ENCODE data around the gene ACBD3. TPM values are rescaled to one million over a fixed set of nuclear protein-coding genes. Genes with fewer than 3 reads are reported as not detected.
A peak's percentile ranks its signal among the peaks of the same experiment; 100 is the strongest.
"Not testable (repeated sequence)": the region's sequence is repeated elsewhere in the genome, so short reads cannot be mapped to it uniquely, and the experiment has no call there.

Gene ACBD3
- total RNA-seq, 8 experiments from 2014 or later = 30.9 to 79.1 (median 56.0) TPM

DNA sequence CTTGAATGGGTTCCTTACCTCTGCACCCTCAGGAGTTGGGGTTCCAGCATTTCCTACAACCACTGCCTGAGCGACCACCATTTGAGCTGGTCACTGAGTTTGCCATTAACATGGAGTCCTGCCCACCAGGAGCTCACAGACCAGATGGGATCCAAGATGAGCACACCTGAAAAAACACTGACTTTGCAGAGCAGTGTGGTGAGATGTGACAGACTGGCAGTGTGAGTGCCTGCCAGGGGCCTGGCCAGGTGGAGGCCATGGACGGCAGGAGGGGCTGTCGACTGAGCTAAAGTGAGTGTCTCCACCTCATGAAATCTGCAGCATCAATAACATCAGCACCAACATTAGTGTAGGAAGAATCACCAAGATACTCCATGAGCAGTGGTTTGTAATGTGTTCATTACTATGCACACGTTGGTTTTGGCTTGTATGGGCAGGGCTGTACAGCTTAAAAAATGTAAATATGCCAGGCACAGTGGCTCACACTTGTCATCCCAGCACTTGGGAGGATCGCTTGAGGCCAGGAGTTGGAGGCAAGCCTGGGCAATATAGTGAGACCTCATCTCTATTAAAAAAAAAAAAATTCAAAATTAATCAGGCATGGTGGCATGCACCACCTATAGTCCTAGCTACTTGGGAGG is 24.8 kb upstream of the ACBD3 start:
- H3K4me3 ChIP-seq = no peak overlapping the region
- 17 to 91% (median 80%) methylated on average over 1 to 5 of the region's 5 CpGs; no CpG with 5 or more reads in 2 of the 10 experiments for WGBS, 10 experiments
- no peak overlapping the region for H3K27ac ChIP-seq
- no peaks in the 10 kb centered on the region for H3K4me1 ChIP-seq (replicated peaks in 1 of 2)
- in situ Hi-C loops (cut with MboI; ENCODE audit: low pct_unique_long_range_greater_than_20kb in 2 of 9, low sequenced_read_pairs in 9 of 9, unreplicated experiment in 9 of 9) = no loop called here
- ATAC-seq (replicated peaks in 6 of 8) = peak in 3 of 8 experiments; percentile 73 to 94 (median 87)

DNA sequence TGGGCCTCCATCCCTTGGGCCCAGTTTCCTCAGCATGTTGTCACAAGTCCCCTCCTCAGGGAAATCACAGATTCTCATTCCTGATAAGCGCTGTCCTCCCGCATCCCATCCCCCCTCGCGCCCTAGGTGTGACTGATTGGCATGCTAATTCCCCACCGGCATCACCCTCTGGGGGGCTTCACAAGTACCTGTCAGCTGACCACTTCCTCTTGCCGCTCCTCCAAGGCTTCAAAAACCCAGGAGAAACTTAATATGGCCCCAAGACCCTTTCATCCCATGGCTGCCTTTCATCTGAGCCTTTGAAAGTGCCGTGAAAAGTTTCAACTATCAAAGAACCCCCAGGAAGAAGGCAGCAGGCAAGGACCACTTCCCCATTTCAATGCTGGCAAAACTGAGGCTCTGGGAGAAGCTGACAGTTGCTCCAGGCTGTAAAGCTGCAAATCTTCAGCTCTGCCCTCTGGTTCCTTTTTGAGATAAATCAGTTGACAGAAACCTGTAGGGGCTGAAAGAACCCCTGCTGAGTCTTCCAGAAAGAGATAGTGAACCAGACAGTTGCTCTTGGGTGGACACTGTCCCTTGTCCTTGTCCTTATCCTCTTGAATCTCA is 24.1 kb upstream of the ACBD3 start:
- in situ Hi-C loops (cut with MboI; ENCODE audit: low pct_unique_long_range_greater_than_20kb in 2 of 9, low sequenced_read_pairs in 9 of 9, unreplicated experiment in 9 of 9) = no loop called here
- Histone ChIP-seq H3K4me1 (replicated peaks in 1 of 2) (no peaks in the 10 kb centered on the region), H3K4me3 (no peak overlapping the region), H3K27ac (no peak overlapping the region)
- ATAC-seq (replicated peaks in 6 of 8) = no peak
- WGBS, 10 experiments = 20 to 86% (median 51%) methylated on average over 1 to 7 of the region's 7 CpGs; no CpG with 5 or more reads in 4 of the 10 experiments

DNA sequence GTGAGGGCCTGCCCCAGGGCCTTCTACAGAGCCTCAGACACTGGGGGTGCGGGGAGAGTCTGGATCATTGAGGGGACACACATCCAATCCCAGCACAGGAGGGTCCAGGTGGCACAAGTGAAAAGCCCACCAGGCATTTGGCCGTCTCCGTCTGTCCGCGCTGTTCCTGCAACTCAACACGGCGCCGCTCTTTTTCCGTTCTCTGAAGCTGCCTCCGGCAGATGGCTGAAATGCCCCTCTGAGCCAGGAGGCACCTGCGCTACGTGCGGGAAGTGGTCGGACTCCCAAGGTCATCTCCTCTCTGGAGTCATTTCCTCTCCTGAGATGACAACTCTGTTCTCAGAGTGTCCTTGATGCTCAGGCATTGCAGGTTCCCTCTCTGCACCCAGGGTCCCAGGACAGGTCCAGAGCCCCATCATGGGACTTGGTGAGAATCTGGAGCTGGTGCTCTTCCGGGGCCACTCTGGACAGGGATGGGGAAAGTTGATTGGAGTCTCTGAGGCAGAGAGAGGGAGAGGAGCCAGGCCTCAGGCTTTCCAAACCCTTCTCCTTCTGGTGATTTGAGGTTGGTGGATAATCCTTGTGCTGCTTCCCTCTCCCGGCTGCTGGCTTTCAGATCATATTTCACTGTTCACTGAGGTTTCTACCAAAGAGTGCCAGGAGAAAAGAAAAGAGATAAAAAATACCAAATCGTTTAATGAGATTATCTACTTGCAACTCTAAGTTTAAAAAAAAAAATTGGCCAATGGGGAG is 22.9 kb upstream of the ACBD3 start:
- in situ Hi-C loops (cut with MboI; ENCODE audit: low pct_unique_long_range_greater_than_20kb in 2 of 9, low sequenced_read_pairs in 9 of 9, unreplicated experiment in 9 of 9) = no loop called here
- no peak overlapping the region for H3K4me3 ChIP-seq
- H3K27ac ChIP-seq = no peak overlapping the region
- no peaks in the 10 kb centered on the region for H3K4me1 ChIP-seq (replicated peaks in 1 of 2)
- ATAC-seq (replicated peaks in 6 of 8) = no peak
- 6 to 91% (median 52%) methylated on average over 1 to 16 of the region's 17 CpGs for WGBS, 10 experiments

- H3K4me3 ChIP-seq = no peak overlapping the region
- H3K4me1 ChIP-seq (replicated peaks in 1 of 2) = no peaks in the 10 kb centered on the region
- 73 to 100% (median 91%) methylated on average over 1 to 5 of the region's 5 CpGs; no CpG with 5 or more reads in 3 of the 10 experiments for WGBS, 10 experiments
- in situ Hi-C loops (cut with MboI; ENCODE audit: low pct_unique_long_range_greater_than_20kb in 2 of 9, low sequenced_read_pairs in 9 of 9, unreplicated experiment in 9 of 9) = no loop called here
- no peak for ATAC-seq (replicated peaks in 6 of 8)
- no peak overlapping the region for H3K27ac ChIP-seq
Measured at GRCh38 chr1:226207048-226207447, 20.5 kb upstream of the ACBD3 start.

- Histone ChIP-seq H3K4me3 (no peak overlapping the region), H3K27ac (no peak overlapping the region), H3K4me1 (replicated peaks in 1 of 2) (no peaks in the 10 kb centered on the region)
- no peak for ATAC-seq (replicated peaks in 6 of 8)
- in situ Hi-C loops (cut with MboI; ENCODE audit: low pct_unique_long_range_greater_than_20kb in 2 of 9, low sequenced_read_pairs in 9 of 9, unreplicated experiment in 9 of 9) = no loop called here
Measured at GRCh38 chr1:226204198-226204597, 17.7 kb upstream of the ACBD3 start.

DNA sequence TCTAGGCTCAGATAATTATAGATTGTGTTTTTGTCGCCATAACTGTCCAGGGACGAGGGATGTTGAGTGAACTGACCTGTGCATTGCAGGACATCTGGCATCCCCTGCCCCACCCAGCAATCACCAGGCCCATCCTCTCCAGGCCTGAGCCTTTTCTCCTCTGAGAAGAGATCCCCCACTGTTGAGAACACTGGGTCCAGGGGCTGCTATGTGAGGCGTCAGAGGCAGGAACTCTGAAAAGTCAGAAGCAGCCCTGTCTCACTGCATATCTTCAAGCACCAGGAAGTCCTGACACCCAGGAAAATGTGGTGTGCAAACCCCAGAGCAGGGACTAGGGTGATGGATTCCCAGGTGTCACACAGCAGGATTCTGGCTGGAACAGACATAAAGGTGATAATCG is 17.1 kb upstream of the ACBD3 start:
- WGBS, 10 experiments = 0 to 60% (median 35%) methylated on average over 2 to 4 of the region's 4 CpGs; no CpG with 5 or more reads in 4 of the 10 experiments
- H3K4me3 ChIP-seq = no peak overlapping the region
- ATAC-seq (replicated peaks in 6 of 8) = peak in 4 of 8 experiments; percentile 27 to 79 (median 72)
- no peaks in the 10 kb centered on the region for H3K4me1 ChIP-seq (replicated peaks in 1 of 2)
- H3K27ac ChIP-seq = no peak overlapping the region
- in situ Hi-C loops (cut with MboI; ENCODE audit: low pct_unique_long_range_greater_than_20kb in 2 of 9, low sequenced_read_pairs in 9 of 9, unreplicated experiment in 9 of 9) = no loop called here

DNA sequence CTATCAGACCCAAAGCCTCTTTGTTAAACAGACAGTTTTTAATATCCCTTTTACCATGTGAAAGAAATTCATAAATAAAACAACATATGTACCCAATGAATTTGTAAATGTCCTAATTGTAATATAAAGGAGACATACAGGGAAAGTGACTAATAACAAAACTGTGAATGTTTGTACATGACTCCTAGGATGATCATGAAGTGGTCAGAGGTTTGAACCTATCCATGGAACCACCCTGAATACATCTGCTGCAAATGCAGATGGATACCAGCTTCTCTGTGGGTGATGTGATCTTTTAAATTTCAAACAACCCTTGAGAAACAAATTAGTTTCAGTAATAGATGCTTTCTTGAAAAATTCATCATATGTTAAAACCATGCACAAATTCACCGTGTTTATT is 16.7 kb upstream of the ACBD3 start:
- 0 to 100% (median 29%) methylated on average over 1 of the region's 1 CpG; no CpG with 5 or more reads in 2 of the 10 experiments for WGBS, 10 experiments
- no peak overlapping the region for H3K4me3 ChIP-seq
- H3K27ac ChIP-seq = no peak overlapping the region
- no peaks in the 10 kb centered on the region for H3K4me1 ChIP-seq (replicated peaks in 1 of 2)
- ATAC-seq (replicated peaks in 6 of 8) = peak in 4 of 8 experiments; percentile 37 to 96 (median 90)
- in situ Hi-C loops (cut with MboI; ENCODE audit: low pct_unique_long_range_greater_than_20kb in 2 of 9, low sequenced_read_pairs in 9 of 9, unreplicated experiment in 9 of 9) = no loop called here

GRCh38 chr1:226202666-226203065 is 16.1 kb upstream of the ACBD3 start:
- H3K4me1 ChIP-seq (replicated peaks in 1 of 2); in situ Hi-C loops (cut with MboI; ENCODE audit: low pct_unique_long_range_greater_than_20kb in 2 of 9, low sequenced_read_pairs in 9 of 9, unreplicated experiment in 9 of 9); ATAC-seq (replicated peaks in 6 of 8); H3K4me3 ChIP-seq; H3K27ac ChIP-seq: not testable (repeated sequence)
- 88 to 100% (median 96%) methylated on average over 1 to 6 of the region's 6 CpGs; no CpG with 5 or more reads in 2 of the 10 experiments for WGBS, 10 experiments

DNA sequence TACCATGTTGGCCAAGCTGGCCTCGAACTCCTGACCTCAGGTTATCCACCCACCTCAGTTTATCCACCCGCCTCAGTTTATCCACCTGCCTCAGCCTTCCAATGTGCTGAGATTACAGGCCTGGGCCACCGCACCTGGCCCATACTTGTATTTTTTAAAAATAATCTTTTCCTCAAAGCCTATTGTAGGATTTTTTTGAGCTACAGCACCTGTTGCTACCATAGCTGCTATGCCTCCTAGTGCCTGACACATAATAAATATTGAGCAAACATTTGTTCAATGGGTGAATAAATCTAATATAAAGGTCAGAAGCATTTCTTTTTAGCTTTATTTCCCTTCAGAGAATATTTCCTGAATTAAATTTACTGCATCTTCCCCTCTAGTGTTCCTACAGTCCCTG is 15.7 kb upstream of the ACBD3 start:
- Histone ChIP-seq H3K4me3 (no peak overlapping the region), H3K27ac (no peak overlapping the region), H3K4me1 (replicated peaks in 1 of 2) (no peaks in the 10 kb centered on the region)
- in situ Hi-C loops (cut with MboI; ENCODE audit: low pct_unique_long_range_greater_than_20kb in 2 of 9, low sequenced_read_pairs in 9 of 9, unreplicated experiment in 9 of 9) = no loop called here
- no peak for ATAC-seq (replicated peaks in 6 of 8)
- 39 to 100% (median 98%) methylated on average over 1 to 3 of the region's 3 CpGs; no CpG with 5 or more reads in 2 of the 10 experiments for WGBS, 10 experiments

DNA sequence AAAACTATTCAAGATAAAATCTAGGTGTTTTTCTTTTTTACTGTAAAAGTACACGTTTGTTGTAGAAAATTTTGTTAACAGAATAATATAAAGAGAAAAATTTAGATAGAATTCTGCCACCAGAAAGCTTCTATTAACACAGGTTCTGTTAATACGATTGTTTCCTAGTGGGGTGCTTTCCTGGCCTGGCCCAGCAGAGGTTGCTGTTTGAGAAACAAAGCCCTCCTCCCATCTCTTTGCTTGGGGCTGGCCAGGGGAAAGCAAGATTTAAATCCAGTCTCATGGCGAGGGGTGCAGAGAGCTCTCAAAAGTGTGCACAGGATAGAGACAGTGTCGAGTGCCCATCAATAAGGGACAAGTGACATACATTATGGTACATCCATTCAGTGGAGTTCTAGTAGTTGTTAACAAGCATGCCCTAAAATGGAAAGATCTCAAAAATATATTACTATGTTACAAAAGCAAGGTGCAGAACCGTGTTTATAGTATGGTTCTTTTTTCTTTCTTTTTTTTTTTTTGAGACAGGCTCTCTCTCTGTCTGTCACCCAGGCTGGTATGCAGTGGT is 14.6 kb upstream of the ACBD3 start:
- in situ Hi-C loops (cut with MboI; ENCODE audit: low pct_unique_long_range_greater_than_20kb in 2 of 9, low sequenced_read_pairs in 9 of 9, unreplicated experiment in 9 of 9) = no loop called here
- no peaks in the 10 kb centered on the region for H3K4me1 ChIP-seq (replicated peaks in 1 of 2)
- WGBS, 10 experiments = 16 to 80% (median 60%) methylated on average over 1 to 5 of the region's 5 CpGs
- no peak overlapping the region for H3K27ac ChIP-seq
- ATAC-seq (replicated peaks in 6 of 8) = peak in 1 of 8 experiments; percentile 43
- H3K4me3 ChIP-seq = no peak overlapping the region

- no peaks in the 10 kb centered on the region for H3K4me1 ChIP-seq (replicated peaks in 1 of 2)
- in situ Hi-C loops (cut with MboI; ENCODE audit: low pct_unique_long_range_greater_than_20kb in 2 of 9, low sequenced_read_pairs in 9 of 9, unreplicated experiment in 9 of 9) = no loop called here
- no peak overlapping the region for H3K27ac ChIP-seq
- WGBS, 10 experiments = 18 to 100% (median 68%) methylated on average over 1 to 2 of the region's 2 CpGs
- H3K4me3 ChIP-seq = no peak overlapping the region
- no peak for ATAC-seq (replicated peaks in 6 of 8)
Measured at GRCh38 chr1:226199971-226200370, 13.4 kb upstream of the ACBD3 start.

DNA sequence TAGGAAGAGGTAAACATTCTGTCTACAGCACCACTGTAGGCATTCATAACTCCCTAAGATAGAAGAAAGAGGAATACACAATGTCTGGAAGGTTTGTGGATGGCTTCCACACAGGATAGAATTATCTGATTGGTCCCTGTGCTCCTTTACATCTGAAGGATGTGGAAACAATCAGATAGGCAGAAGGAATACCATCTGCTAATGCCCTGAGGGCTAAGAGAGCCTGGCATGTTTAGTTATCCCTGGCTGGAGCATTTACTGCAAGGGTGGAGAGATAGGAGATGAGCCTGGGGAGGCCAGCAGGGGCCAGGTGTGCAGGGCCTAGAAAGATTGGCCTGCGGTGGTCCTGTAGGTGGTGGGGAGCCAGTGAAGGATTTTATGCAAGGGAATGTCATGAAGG is 8.6 kb upstream of the ACBD3 start:
- WGBS, 10 experiments = 56 to 86% (median 73%) methylated on average over 1 of the region's 1 CpG; no CpG with 5 or more reads in 6 of the 10 experiments

GRCh38 chr1:226187380-226187779 is 839 bp upstream of the ACBD3 start:
- Histone ChIP-seq H3K27ac (peak overlapping the region in 1 of 2 donors; percentile 98), H3K4me1 (replicated peaks in 1 of 2) (peaks cover 11 to 18% of the 10 kb centered on the region in 2 donors), H3K4me3 (peak overlapping the region; percentile 78 to 99 (median 92))
- 65 to 94% (median 82%) methylated on average over 3 to 7 of the region's 7 CpGs for WGBS, 10 experiments
- in situ Hi-C loops (cut with MboI; ENCODE audit: low pct_unique_long_range_greater_than_20kb in 2 of 9, low sequenced_read_pairs in 9 of 9, unreplicated experiment in 9 of 9) = loop anchor here in 1 of 9 experiments (10.0 kb wide), 1 partner anchor 53 kb away; no protein-coding TSS in a partner anchor
- ATAC-seq (replicated peaks in 6 of 8) = no peak

More for the DNA sequence above, 8.6 kb upstream of the ACBD3 start:
- H3K4me3 ChIP-seq = no peak overlapping the region
- H3K27ac ChIP-seq = no peak overlapping the region
- in situ Hi-C loops (cut with MboI; ENCODE audit: low pct_unique_long_range_greater_than_20kb in 2 of 9, low sequenced_read_pairs in 9 of 9, unreplicated experiment in 9 of 9) = no loop called here
- H3K4me1 ChIP-seq (replicated peaks in 1 of 2) = no peaks in the 10 kb centered on the region
- peak in 1 of 8 experiments; percentile 45 for ATAC-seq (replicated peaks in 6 of 8)

Data from motor neuron (in vitro differentiated cells).